ENCODE results near the gene OTUB1. TPM values are rescaled to one million over a fixed set of nuclear protein-coding genes. Genes with fewer than 3 reads are reported as not detected.

The OTUB1 gene
- total RNA-seq, 1 donor from 2014 or later, result 60.6 TPM

- Histone ChIP-seq H3K36me3 (peaks cover 24% of the 10 kb centered on the region), H3K9me3 (no peaks in the 10 kb centered on the region), H3K4me1 (peaks cover 37% of the 10 kb centered on the region), H3K4me3 (peak overlapping the region; percentile 44), H3K27me3 (no peaks in the 10 kb centered on the region), H3K27ac (no peak overlapping the region)
- TF ChIP-seq, protein P1, sequence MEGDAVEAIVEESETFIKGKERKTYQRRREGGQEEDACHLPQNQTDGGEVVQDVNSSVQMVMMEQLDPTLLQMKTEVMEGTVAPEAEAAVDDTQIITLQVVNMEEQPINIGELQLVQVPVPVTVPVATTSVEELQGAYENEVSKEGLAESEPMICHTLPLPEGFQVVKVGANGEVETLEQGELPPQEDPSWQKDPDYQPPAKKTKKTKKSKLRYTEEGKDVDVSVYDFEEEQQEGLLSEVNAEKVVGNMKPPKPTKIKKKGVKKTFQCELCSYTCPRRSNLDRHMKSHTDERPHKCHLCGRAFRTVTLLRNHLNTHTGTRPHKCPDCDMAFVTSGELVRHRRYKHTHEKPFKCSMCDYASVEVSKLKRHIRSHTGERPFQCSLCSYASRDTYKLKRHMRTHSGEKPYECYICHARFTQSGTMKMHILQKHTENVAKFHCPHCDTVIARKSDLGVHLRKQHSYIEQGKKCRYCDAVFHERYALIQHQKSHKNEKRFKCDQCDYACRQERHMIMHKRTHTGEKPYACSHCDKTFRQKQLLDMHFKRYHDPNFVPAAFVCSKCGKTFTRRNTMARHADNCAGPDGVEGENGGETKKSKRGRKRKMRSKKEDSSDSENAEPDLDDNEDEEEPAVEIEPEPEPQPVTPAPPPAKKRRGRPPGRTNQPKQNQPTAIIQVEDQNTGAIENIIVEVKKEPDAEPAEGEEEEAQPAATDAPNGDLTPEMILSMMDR (IDR thresholded peaks at IDR 0.05), result no peak
- DNase-seq (no peak), ATAC-seq (no peak)
- intact Hi-C loops (cut with DNase I), result loop anchor here (5.0 kb wide), 1 partner anchor 146 kb away; no protein-coding TSS in a partner anchor
Measured at GRCh38 chr11:64000740-64001483, 14.7 kb downstream of the OTUB1 start.

- Histone ChIP-seq H3K36me3 (peaks cover 17% of the 10 kb centered on the region), H3K27me3 (no peaks in the 10 kb centered on the region), H3K9me3 (no peaks in the 10 kb centered on the region), H3K4me3 (no peak overlapping the region), H3K27ac (no peak overlapping the region), H3K4me1 (peaks cover 37% of the 10 kb centered on the region)
- intact Hi-C loops (cut with DNase I), result loop anchor here (5.0 kb wide), 1 partner anchor 146 kb away; no protein-coding TSS in a partner anchor
- DNase-seq (no peak), ATAC-seq (no peak)
- TF ChIP-seq, protein P1 (IDR thresholded peaks at IDR 0.05), result no peak
Measured at GRCh38 chr11:64001484-64002420, 15.5 kb downstream of the OTUB1 start.

DNA sequence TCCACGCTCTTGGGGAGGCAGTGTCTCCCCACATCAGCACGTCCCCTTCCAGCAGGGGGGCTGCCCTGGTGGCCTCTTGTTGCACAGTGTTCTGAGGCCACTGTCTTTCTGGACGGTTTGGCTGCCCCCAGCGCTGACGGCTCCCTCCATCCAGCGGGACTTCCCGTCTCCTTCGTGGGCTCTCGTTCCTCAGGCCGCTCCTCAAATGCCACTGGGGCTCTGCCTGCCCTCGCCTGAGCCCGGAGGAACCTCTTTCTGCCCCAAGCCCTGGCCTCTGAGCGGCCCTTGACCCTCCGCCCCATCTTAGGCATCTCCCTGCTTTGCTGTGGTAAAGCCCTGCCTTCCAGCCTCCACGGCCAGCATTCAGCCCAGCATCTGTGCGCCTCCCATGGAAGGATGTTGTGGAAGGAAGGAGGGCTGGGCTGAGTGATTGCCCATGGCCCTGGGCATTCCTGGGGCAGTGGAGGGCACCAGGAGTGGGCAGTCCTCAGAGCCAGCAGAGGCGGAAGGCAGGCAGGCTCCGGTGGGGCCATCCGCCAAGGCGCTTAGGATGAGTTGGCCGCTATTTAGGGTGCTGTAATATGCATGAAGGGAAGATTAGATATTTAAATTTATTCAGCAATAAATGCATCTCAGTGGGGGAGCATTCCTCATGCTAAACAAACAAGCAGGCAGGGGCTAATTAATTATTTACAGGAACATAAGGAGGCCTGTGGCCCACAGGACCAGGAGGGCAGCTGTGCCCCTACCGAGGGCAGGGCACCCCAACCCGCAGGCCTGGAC, 17.8 kb downstream of the OTUB1 start:
- no peak overlapping the region for H3K27ac ChIP-seq
- no peaks in the 10 kb centered on the region for H3K27me3 ChIP-seq
- DNase-seq, result no peak
- peaks cover 49% of the 10 kb centered on the region for H3K4me1 ChIP-seq
- intact Hi-C loops (cut with DNase I), result loop anchor here (5.0 kb wide), 1 partner anchor 143 kb away; no protein-coding TSS in a partner anchor
- H3K4me3 ChIP-seq, result no peak overlapping the region
- TF ChIP-seq, protein P1 (IDR thresholded peaks at IDR 0.05), result no peak
- ATAC-seq, result no peak
- no peaks in the 10 kb centered on the region for H3K36me3 ChIP-seq
- no peaks in the 10 kb centered on the region for H3K9me3 ChIP-seq

GRCh38 chr11:64004590-64004984, 18.3 kb downstream of the OTUB1 start:
- no peak overlapping the region for H3K4me3 ChIP-seq
- no peaks in the 10 kb centered on the region for H3K27me3 ChIP-seq
- peaks cover 43% of the 10 kb centered on the region for H3K4me1 ChIP-seq
- TF ChIP-seq, protein P1 (IDR thresholded peaks at IDR 0.05), result no peak
- ATAC-seq (no peak), DNase-seq (no peak)
- H3K27ac ChIP-seq, result no peak overlapping the region
- intact Hi-C loops (cut with DNase I), result loop anchor here (5.0 kb wide), 1 partner anchor 143 kb away; no protein-coding TSS in a partner anchor
- no peaks in the 10 kb centered on the region for H3K9me3 ChIP-seq
- no peaks in the 10 kb centered on the region for H3K36me3 ChIP-seq

- TF ChIP-seq, protein P1 (IDR thresholded peaks at IDR 0.05), result no peak
Measured at GRCh38 chr11:64005691-64006090, 19.5 kb downstream of the OTUB1 start.

More at GRCh38 chr11:64005691-64006090, 19.5 kb downstream of the OTUB1 start:
- H3K27me3 ChIP-seq, result no peaks in the 10 kb centered on the region
- intact Hi-C loops (cut with DNase I), result no loop called here
- ATAC-seq (no peak), DNase-seq (no peak)
- no peaks in the 10 kb centered on the region for H3K36me3 ChIP-seq
- H3K4me1 ChIP-seq, result peaks cover 33% of the 10 kb centered on the region
- no peak overlapping the region for H3K4me3 ChIP-seq
- H3K27ac ChIP-seq, result no peak overlapping the region
- no peaks in the 10 kb centered on the region for H3K9me3 ChIP-seq
